ENCODE measurements around the gene TTI1.

DNA sequence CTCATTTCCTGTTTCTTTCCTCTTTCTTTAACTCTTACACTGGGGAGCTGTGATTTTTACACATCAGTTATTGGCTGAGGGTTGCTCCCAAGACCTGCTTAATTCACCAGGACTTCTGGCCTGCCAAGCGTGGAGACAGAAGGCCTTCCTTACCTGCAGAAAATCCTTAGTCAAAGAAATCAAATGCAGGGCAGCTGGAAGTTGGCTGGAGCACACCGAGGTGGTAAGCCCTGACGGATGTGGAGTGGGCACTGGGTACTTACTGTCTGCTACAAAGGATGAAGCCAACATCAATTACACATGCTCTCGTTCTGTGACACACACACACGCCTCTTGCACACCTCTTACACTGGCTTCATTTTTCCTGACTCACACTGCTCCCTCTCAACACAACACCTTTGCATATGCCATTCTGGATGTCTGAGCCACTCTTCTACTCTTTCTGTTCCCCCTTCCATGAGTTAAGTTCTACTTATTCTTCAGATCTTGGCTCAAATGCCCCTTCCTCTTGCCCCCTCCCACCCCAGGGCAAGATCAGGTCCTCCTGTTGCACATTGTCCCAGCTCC, 61.6 kb downstream of the TTI1 start:
- TF ChIP-seq, protein P1, sequence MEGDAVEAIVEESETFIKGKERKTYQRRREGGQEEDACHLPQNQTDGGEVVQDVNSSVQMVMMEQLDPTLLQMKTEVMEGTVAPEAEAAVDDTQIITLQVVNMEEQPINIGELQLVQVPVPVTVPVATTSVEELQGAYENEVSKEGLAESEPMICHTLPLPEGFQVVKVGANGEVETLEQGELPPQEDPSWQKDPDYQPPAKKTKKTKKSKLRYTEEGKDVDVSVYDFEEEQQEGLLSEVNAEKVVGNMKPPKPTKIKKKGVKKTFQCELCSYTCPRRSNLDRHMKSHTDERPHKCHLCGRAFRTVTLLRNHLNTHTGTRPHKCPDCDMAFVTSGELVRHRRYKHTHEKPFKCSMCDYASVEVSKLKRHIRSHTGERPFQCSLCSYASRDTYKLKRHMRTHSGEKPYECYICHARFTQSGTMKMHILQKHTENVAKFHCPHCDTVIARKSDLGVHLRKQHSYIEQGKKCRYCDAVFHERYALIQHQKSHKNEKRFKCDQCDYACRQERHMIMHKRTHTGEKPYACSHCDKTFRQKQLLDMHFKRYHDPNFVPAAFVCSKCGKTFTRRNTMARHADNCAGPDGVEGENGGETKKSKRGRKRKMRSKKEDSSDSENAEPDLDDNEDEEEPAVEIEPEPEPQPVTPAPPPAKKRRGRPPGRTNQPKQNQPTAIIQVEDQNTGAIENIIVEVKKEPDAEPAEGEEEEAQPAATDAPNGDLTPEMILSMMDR (IDR thresholded peaks at IDR 0.05; ENCODE audit: borderline replicate concordance, extremely low read depth, low read length, poor library complexity, severe bottlenecking), result no peak
- TF ChIP-seq EZH2 (IDR thresholded peaks at IDR 0.05; ENCODE audit: borderline replicate concordance, low read depth, low read length, severe bottlenecking), result no peak
